ENCODE measurements around the gene TOR3A. TPM values are rescaled to one million over a fixed set of nuclear protein-coding genes. Genes with fewer than 3 reads are reported as not detected.
"Not testable (repeated sequence)": the region's sequence is repeated elsewhere in the genome, so short reads cannot be mapped to it uniquely, and the experiment has no call there.

TOR3A gene
- total RNA-seq, 3 donors from 2014 or later (not counting 1 experiment from before 2014, with no cell fraction given) = 22.7 to 33.3 (median 29.0) TPM

DNA sequence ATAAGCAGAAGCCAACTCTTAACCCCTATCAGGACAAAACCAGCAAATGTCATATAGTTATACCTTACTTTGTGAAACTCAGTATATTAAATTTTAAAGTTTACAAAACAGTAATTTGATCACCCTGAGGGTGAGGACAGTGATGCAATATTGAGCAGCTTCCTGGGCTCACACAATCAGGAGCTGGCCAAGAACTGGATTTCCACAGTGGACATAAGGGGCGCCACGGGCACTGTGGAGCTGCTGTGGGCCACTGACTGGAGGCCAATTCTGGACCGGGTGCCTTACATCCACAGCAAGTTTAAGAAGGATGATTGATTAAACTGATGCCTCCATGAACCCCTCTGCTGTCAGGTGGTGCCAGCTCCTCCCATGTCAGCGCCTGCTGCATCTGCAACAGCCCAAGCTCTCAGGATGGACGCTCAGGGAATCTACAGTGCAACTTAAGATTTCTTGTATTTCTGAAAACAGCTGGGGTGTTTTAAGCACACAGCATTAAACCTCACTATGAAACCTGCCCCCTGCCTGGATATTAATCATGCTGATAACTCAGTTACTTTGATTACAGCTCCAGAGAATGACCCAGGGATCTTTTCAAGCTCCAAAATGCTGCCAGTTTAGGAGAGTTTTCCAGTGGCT lies 55.9 kb downstream of the TOR3A start:
- Mint-ChIP-seq H3K4me1 (peaks cover 17 to 18% of the 10 kb centered on the region in 2 donors), H3K27ac (no peak overlapping the region)
- DNase-seq = no peak

DNA sequence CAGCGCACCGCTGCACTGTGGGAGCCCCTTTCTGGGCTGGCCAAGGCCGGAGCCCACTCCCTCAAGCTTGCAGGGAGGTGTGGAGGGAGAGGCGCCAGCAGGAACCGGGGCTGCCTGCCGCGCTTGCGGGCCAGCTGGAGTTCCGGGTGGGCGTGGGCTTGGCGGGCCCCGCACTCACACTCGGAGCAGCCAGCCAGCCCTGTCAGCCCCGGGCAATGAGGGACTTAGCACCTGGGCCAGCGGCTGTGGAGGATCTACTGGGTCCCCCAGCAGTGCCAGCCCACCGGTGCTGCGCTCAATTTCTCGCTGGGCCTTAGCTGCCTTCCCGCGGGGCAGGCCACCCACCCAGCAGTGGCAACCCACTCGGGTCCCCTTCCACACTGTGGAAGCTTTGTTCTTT lies 56.9 kb downstream of the TOR3A start:
- H3K27ac Mint-ChIP-seq; H3K27me3 ChIP-seq (ENCODE audit: control insufficient read depth, insufficient read depth, low read length); H3K36me3 ChIP-seq (ENCODE audit: control insufficient read depth, insufficient read depth, low read length); H3K4me3 ChIP-seq (ENCODE audit: low read length); H3K9me3 ChIP-seq (ENCODE audit: control insufficient read depth, insufficient read depth, low read length); H3K9me3 Mint-ChIP-seq; H3K27ac ChIP-seq (ENCODE audit: low read length); DNase-seq; H3K27me3 Mint-ChIP-seq (ENCODE audit: low read depth in 2 of 2); H3K36me3 Mint-ChIP-seq; H3K4me1 ChIP-seq (ENCODE audit: control insufficient read depth, insufficient read depth, low read length); ATAC-seq; intact Hi-C loops (cut with micrococcal nuclease); H3K4me3 Mint-ChIP-seq: not testable (repeated sequence)
- peaks cover 18 to 24% of the 10 kb centered on the region in 2 donors for H3K4me1 Mint-ChIP-seq
- WGBS (ENCODE audit: insufficient coverage) = 97% methylated on average over 21 of the region's 21 CpGs

More for the DNA sequence above, 55.9 kb downstream of the TOR3A start:
- H3K27me3 ChIP-seq (ENCODE audit: control insufficient read depth, insufficient read depth, low read length) = no peaks in the 10 kb centered on the region
- H3K27me3 Mint-ChIP-seq (ENCODE audit: low read depth in 2 of 2) = no peaks in the 10 kb centered on the region
- H3K36me3 Mint-ChIP-seq = no peaks in the 10 kb centered on the region
- no peak for ATAC-seq
- WGBS (ENCODE audit: insufficient coverage) = 94% methylated on average over 5 of the region's 5 CpGs
- no peaks in the 10 kb centered on the region for H3K9me3 ChIP-seq (ENCODE audit: control insufficient read depth, insufficient read depth, low read length)
- no peak for TF ChIP-seq CTCF (IDR thresholded peaks at IDR 0.05)
- no peak overlapping the region for H3K27ac ChIP-seq (ENCODE audit: low read length)
- no peak overlapping the region for H3K4me3 Mint-ChIP-seq
- intact Hi-C loops (cut with micrococcal nuclease) = no loop called here
- H3K9me3 Mint-ChIP-seq = no peaks in the 10 kb centered on the region
- H3K36me3 ChIP-seq (ENCODE audit: control insufficient read depth, insufficient read depth, low read length) = no peaks in the 10 kb centered on the region
- no peaks in the 10 kb centered on the region for H3K4me1 ChIP-seq (ENCODE audit: control insufficient read depth, insufficient read depth, low read length)
- H3K4me3 ChIP-seq (ENCODE audit: low read length) = no peak overlapping the region

DNA sequence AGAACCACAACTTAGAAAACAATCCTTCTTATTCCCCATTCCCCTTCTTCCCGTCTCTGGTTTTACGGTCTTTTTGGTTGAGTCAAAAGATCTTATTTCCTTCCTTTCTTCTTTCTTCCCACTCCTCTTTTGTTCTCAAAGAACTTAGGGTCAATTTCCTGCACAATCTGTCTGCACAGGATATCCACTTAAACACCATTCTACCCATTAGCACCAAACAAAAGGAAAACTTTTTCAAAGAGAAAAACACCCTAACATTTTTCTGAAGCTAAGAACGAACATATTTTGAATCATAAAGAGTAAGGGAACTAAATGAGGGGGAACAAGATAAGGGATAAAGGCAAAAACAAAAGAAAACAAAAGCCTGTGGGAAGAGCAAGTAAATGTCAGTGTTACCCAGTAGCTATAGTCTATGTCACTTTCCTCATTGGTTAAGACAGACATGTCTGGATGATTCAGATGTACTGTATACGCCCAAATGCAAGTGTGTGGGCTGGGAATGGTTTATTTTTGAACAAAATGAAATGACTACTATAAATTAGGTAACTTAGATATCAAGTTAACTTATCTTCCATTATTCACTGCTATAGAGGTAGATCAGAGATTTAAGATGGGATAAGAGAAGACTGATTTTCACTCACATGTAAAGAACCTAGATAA lies 59.9 kb downstream of the TOR3A start:
- Histone ChIP-seq H3K27me3 (ENCODE audit: control insufficient read depth, insufficient read depth, low read length) (no peaks in the 10 kb centered on the region), H3K36me3 (ENCODE audit: control insufficient read depth, insufficient read depth, low read length) (no peaks in the 10 kb centered on the region), H3K4me1 (ENCODE audit: control insufficient read depth, insufficient read depth, low read length) (no peaks in the 10 kb centered on the region), H3K4me3 (ENCODE audit: low read length) (no peak overlapping the region), H3K9me3 (ENCODE audit: control insufficient read depth, insufficient read depth, low read length) (no peaks in the 10 kb centered on the region), H3K27ac (ENCODE audit: low read length) (no peak overlapping the region)
- Mint-ChIP-seq H3K4me3 (no peak overlapping the region), H3K36me3 (no peaks in the 10 kb centered on the region), H3K4me1 (peaks cover 18 to 24% of the 10 kb centered on the region in 2 donors), H3K9me3 (no peaks in the 10 kb centered on the region), H3K27me3 (ENCODE audit: low read depth in 2 of 2) (no peaks in the 10 kb centered on the region), H3K27ac (peak overlapping the region in 1 of 2 donors; percentile 10)
- intact Hi-C loops (cut with micrococcal nuclease) = no loop called here
- 63% methylated on average over 2 of the region's 4 CpGs for WGBS (ENCODE audit: insufficient coverage)
- TF ChIP-seq CTCF (IDR thresholded peaks at IDR 0.05) = no peak
- ATAC-seq (peak in 2 of 3 donors; percentile 33 to 38), DNase-seq (peak in 1 of 2 donors; percentile 10)

DNA sequence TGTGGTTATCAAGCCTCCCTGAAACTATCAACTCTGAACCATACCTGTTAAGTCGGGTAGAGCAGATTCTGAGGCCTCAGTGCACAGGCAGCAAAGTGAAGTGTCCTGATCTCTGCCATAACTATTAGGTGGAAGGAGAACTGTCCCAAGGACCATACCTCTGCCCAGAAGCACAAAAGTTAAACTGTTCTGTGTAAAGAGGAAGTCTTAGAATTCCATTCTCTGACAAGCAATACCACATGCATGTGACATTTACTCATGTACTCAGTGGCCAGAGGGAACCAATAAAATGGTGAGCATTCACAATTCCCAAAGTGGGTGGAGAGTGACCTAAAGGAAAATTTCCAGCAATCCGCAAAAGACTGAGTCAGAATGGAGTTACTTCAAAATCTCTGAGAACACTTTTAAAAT lies 61.0 kb downstream of the TOR3A start:
- Histone ChIP-seq H3K4me1 (ENCODE audit: control insufficient read depth, insufficient read depth, low read length) (no peaks in the 10 kb centered on the region), H3K4me3 (ENCODE audit: low read length) (no peak overlapping the region), H3K27ac (ENCODE audit: low read length) (no peak overlapping the region), H3K27me3 (ENCODE audit: control insufficient read depth, insufficient read depth, low read length) (no peaks in the 10 kb centered on the region), H3K36me3 (ENCODE audit: control insufficient read depth, insufficient read depth, low read length) (no peaks in the 10 kb centered on the region), H3K9me3 (ENCODE audit: control insufficient read depth, insufficient read depth, low read length) (no peaks in the 10 kb centered on the region)
- Mint-ChIP-seq H3K4me3 (no peak overlapping the region), H3K4me1 (peaks cover 18 to 24% of the 10 kb centered on the region in 2 donors), H3K9me3 (no peaks in the 10 kb centered on the region), H3K27ac (peak overlapping the region in 1 of 2 donors; percentile 66), H3K27me3 (ENCODE audit: low read depth in 2 of 2) (no peaks in the 10 kb centered on the region), H3K36me3 (no peaks in the 10 kb centered on the region)
- TF ChIP-seq CTCF (IDR thresholded peaks at IDR 0.05) = no peak
- intact Hi-C loops (cut with micrococcal nuclease) = no loop called here
- ATAC-seq (peak; percentile 29 to 48 (median 32)), DNase-seq (peak in 1 of 2 donors; percentile 11)
- WGBS (ENCODE audit: insufficient coverage) = no CpG with 5 or more reads among the region's 2 CpGs
